GM19240 (cell line): ENCODE results near the gene IL10.

Experiments used
- DNase-seq: peaks from one replicate; pipeline ENCODE4 v3.0.0; 2011; ENCODE audit warnings: low spot score; ENCODE audit not compliant: insufficient read length

IL10 gene

GRCh38 chr1:206735553-206736031, 36.7 kb downstream of the IL10 start:
- no peak for DNase-seq

- DNase-seq, result no peak
Observed at GRCh38 chr1:206734499-206735142, 37.7 kb downstream of the IL10 start.

- DNase-seq, result no peak
Observed at GRCh38 chr1:206732992-206733391, 39.3 kb downstream of the IL10 start.

- no peak for DNase-seq
Observed at GRCh38 chr1:206732508-206732907, 39.8 kb downstream of the IL10 start.

- no peak for DNase-seq
Observed at GRCh38 chr1:206729507-206729906, 42.8 kb downstream of the IL10 start.

- no peak for DNase-seq
Observed at GRCh38 chr1:206729050-206729449, 43.2 kb downstream of the IL10 start.

GRCh38 chr1:206728697-206728987, 43.7 kb downstream of the IL10 start:
- DNase-seq, result no peak

GRCh38 chr1:206727981-206728696, 44.2 kb downstream of the IL10 start:
- DNase-seq, result no peak

- peak; percentile 51 for DNase-seq
Observed at GRCh38 chr1:206725109-206725963, 47.0 kb downstream of the IL10 start.

- no peak for DNase-seq
Observed at GRCh38 chr1:206723805-206724472, 48.4 kb downstream of the IL10 start.

GRCh38 chr1:206723462-206723804, 48.9 kb downstream of the IL10 start:
- no peak for DNase-seq

GRCh38 chr1:206722751-206723461, 49.4 kb downstream of the IL10 start:
- no peak for DNase-seq

- no peak for DNase-seq
Observed at GRCh38 chr1:206721454-206721853, 50.8 kb downstream of the IL10 start.

GRCh38 chr1:206719169-206719839, 53.0 kb downstream of the IL10 start:
- no peak for DNase-seq

GRCh38 chr1:206717674-206717989, 54.7 kb downstream of the IL10 start:
- DNase-seq, result no peak
